GM20431 (cell line): ENCODE data around the gene SIGLEC11.

Experiments
- in situ Hi-C: fragments of 300-500 bp; cut with MseI, MboI; formaldehyde crosslinking; loops from one replicate; pipeline ENCODE4 v1.15.0; 2020; ENCODE audit warnings: low sequenced_read_pairs; ENCODE audit not compliant: unreplicated experiment

Gene SIGLEC11

GRCh38 chr19:49908480-49909420 lies 52.2 kb downstream of the SIGLEC11 start:
- in situ Hi-C loops: no loop called here

GRCh38 chr19:49907745-49908446 lies 53.1 kb downstream of the SIGLEC11 start:
- in situ Hi-C loops: no loop called here

GRCh38 chr19:49906879-49907564 lies 54.0 kb downstream of the SIGLEC11 start:
- in situ Hi-C loops: no loop called here

GRCh38 chr19:49904136-49904535 lies 56.8 kb downstream of the SIGLEC11 start:
- in situ Hi-C loops: no loop called here
